Peyer's patch (tissue), 4 donors: ENCODE results near the gene FAM184B. TPM values are rescaled to one million over a fixed set of nuclear protein-coding genes. Genes with fewer than 3 reads are reported as not detected.
"Not testable (repeated sequence)": the region's sequence is repeated elsewhere in the genome, so short reads cannot be mapped to it uniquely, and the experiment has no call there.

Experiments used
- DNase-seq, 3 donors: peaks; one replicate each; pipeline ENCODE4 v3.0.0-alpha.2; 2017 to 2019
- H3K27ac ChIP-seq, 4 donors: fragments of 200-600 bp; sonication (generic); one replicate each; pipeline ENCODE4 v1.5.1; 2016 to 2019
- H3K27me3 ChIP-seq, 2 donors: fragments of 200-600 bp; sonication (generic); one replicate each; pipeline ENCODE4 v1.5.1; 2019
- H3K36me3 ChIP-seq, 3 donors: fragments of 200-600 bp; sonication (generic); one replicate each; pipeline ENCODE4 v1.5.1; 2016 to 2019
- H3K4me1 ChIP-seq, 4 donors: fragments of 200-600 bp; sonication (generic); one replicate each; pipeline ENCODE4 v1.5.1; 2016 to 2019
- H3K4me3 ChIP-seq, 4 donors: fragments of 200-600 bp; sonication (generic); 1 replicate in 3 of 4; 2 replicates in 1 of 4; pipeline ENCODE4 v1.5.1; 2016 to 2019; ENCODE audit warnings: mild to moderate bottlenecking in 1 of 4
- H3K9me3 ChIP-seq, 4 donors: fragments of 200-600 bp; sonication (generic); one replicate each; pipeline ENCODE4 v1.5.1; 2016 to 2019; ENCODE audit warnings: mild to moderate bottlenecking in 1 of 4
- POLR2A ChIP-seq, 2 donors: fragments of 450-650 bp; IDR thresholded peaks; one replicate each; pipeline ENCODE4 v1.5.1; 2017; ENCODE audit warnings: antibody characterized with exemption in 2 of 2, mild to moderate bottlenecking in 2 of 2, moderate library complexity in 2 of 2
- total RNA-seq, 4 donors: library from RNA; depleted of rRNA; stranded (reverse); fragments of >200 nt; gene quantifications; one replicate each; pipeline ENCODE4 v1.1.0, GENCODE V29; 2016
- TF ChIP-seq, protein P1 (sequence below), 6 experiments: fragments of 450-650 bp in 4 of 6; fragments of 200-600 bp in 2 of 6; sonication (generic) in 1 of 6; IDR thresholded peaks; one replicate each; pipeline ENCODE4 v1.5.1; 2017 to 2019; ENCODE audit warnings: antibody characterized with exemption in 6 of 6, mild to moderate bottlenecking in 3 of 6, moderate library complexity in 1 of 6

Gene FAM184B
- total RNA-seq, 4 donors from 2014 or later = not detected

DNA sequence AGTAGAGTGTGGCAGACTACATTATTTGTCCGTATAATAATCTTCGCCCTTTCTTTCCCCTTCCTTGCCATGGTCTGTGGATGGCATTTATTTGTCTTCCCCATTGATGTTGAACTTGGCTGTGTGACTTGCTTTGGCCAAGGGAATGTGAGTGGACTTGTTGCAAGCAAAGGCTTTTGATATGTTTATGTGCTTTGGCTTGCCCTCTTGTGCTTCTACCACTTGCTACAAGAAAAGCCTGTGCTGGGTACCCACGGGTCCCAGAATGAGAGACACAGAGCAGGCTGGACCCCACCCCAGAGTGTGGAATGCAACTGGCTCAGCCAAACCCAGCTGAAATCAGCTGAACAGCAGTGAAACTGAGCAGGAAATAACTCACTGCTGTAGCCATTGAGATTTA lies 63.0 kb downstream of the FAM184B start:
- no peak overlapping the region for H3K4me3 ChIP-seq
- DNase-seq = no peak
- no peaks in the 10 kb centered on the region for H3K27me3 ChIP-seq
- no peaks in the 10 kb centered on the region for H3K9me3 ChIP-seq
- H3K4me1 ChIP-seq = no peaks in the 10 kb centered on the region
- no peak overlapping the region for H3K27ac ChIP-seq
- no peaks in the 10 kb centered on the region for H3K36me3 ChIP-seq
- TF ChIP-seq, protein P1, sequence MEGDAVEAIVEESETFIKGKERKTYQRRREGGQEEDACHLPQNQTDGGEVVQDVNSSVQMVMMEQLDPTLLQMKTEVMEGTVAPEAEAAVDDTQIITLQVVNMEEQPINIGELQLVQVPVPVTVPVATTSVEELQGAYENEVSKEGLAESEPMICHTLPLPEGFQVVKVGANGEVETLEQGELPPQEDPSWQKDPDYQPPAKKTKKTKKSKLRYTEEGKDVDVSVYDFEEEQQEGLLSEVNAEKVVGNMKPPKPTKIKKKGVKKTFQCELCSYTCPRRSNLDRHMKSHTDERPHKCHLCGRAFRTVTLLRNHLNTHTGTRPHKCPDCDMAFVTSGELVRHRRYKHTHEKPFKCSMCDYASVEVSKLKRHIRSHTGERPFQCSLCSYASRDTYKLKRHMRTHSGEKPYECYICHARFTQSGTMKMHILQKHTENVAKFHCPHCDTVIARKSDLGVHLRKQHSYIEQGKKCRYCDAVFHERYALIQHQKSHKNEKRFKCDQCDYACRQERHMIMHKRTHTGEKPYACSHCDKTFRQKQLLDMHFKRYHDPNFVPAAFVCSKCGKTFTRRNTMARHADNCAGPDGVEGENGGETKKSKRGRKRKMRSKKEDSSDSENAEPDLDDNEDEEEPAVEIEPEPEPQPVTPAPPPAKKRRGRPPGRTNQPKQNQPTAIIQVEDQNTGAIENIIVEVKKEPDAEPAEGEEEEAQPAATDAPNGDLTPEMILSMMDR (IDR thresholded peaks at IDR 0.05) = no peak
- no peak for TF ChIP-seq POLR2A (IDR thresholded peaks at IDR 0.05)

- no peak for TF ChIP-seq POLR2A (IDR thresholded peaks at IDR 0.05)
- TF ChIP-seq, protein P1 (IDR thresholded peaks at IDR 0.05) = no peak
- no peaks in the 10 kb centered on the region for H3K9me3 ChIP-seq
- no peaks in the 10 kb centered on the region for H3K4me1 ChIP-seq
- H3K27me3 ChIP-seq = no peaks in the 10 kb centered on the region
- H3K27ac ChIP-seq = no peak overlapping the region
- no peaks in the 10 kb centered on the region for H3K36me3 ChIP-seq
- H3K4me3 ChIP-seq = no peak overlapping the region
- DNase-seq = no peak
These were observed 64.1 kb downstream of the FAM184B start for GRCh38 chr4:17717301-17717700.

DNA sequence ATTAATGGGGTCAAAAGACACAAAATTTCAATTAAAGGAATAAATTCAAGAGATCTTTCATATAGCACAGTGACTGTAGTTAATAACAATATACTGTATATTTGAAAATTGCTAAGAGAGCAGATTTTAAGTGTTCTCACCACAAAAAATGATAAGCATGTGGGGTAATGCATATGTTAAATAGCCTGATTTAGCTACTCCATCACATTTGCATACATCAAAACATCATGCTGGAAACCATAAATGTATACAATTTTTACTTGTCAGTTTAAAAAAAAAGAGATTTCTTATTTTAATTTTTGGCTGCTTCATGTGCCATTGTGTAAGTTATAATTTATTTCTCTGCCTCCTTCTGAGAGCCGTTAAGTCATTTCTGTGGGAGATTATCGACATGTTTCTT lies 65.9 kb downstream of the FAM184B start:
- DNase-seq = no peak
- no peak for TF ChIP-seq POLR2A (IDR thresholded peaks at IDR 0.05)
- TF ChIP-seq, protein P1 (IDR thresholded peaks at IDR 0.05) = no peak
- Histone ChIP-seq H3K4me3 (no peak overlapping the region), H3K27ac (no peak overlapping the region), H3K27me3 (no peaks in the 10 kb centered on the region), H3K4me1 (no peaks in the 10 kb centered on the region), H3K9me3 (no peaks in the 10 kb centered on the region), H3K36me3 (no peaks in the 10 kb centered on the region)

GRCh38 chr4:17713779-17714178 lies 67.6 kb downstream of the FAM184B start:
- Histone ChIP-seq H3K9me3 (no peaks in the 10 kb centered on the region), H3K27ac (no peak overlapping the region), H3K4me1 (no peaks in the 10 kb centered on the region), H3K4me3 (no peak overlapping the region), H3K27me3 (no peaks in the 10 kb centered on the region), H3K36me3 (no peaks in the 10 kb centered on the region)
- TF ChIP-seq, protein P1 (IDR thresholded peaks at IDR 0.05) = no peak
- no peak for TF ChIP-seq POLR2A (IDR thresholded peaks at IDR 0.05)
- no peak for DNase-seq

DNA sequence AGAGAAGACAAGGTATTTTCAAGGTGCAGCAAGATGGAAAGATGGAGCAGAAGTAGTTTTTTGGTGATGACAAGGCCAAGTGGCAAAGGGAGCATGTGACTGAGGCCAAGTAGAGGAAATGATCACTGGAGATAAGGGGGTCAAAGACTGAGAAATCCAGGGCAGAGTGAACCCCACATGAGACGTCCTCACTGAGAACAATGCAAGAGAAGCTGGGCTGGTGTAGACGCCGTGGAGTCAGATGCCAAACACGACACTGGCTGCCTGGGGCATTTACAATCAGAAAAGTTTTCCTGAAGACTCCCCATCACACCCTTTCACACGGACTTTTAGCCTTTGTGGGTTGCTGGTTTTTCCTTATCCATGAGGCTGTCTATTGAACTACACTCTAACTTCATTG lies 69.3 kb downstream of the FAM184B start:
- Histone ChIP-seq H3K36me3 (no peaks in the 10 kb centered on the region), H3K27me3 (no peaks in the 10 kb centered on the region), H3K9me3 (no peaks in the 10 kb centered on the region), H3K4me1 (no peaks in the 10 kb centered on the region), H3K27ac (no peak overlapping the region), H3K4me3 (no peak overlapping the region)
- TF ChIP-seq POLR2A (IDR thresholded peaks at IDR 0.05) = no peak
- TF ChIP-seq, protein P1 (IDR thresholded peaks at IDR 0.05) = no peak
- DNase-seq = no peak

DNA sequence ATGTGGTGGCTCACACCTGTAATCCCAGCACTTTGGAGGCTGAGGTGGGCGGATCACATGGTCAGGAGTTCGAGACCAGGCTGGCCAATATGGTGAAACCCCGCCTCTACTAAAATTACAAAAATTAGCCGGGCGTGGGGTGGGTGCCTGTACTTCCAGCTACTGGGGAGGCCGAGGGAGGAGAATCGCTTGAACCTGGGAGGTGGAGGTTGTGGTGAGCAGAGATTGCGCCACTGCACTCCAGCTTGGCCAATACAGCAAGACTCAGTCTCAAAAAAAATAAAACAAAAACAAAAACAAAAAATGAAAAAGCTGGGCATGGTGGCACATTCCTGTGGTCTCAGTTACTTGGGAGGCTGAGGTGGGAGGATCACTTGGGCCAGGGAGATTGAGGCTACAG lies 70.2 kb downstream of the FAM184B start:
- not testable (repeated sequence) for H3K4me1 ChIP-seq, H3K9me3 ChIP-seq, DNase-seq, H3K4me3 ChIP-seq, H3K36me3 ChIP-seq, H3K27me3 ChIP-seq, H3K27ac ChIP-seq
